ENCODE results near the gene GNE. TPM values are rescaled to one million over a fixed set of nuclear protein-coding genes. Genes with fewer than 3 reads are reported as not detected.

GNE gene
- total and polyA plus RNA-seq, 9 of the 15 experiments (the other 6 are each of a cell fraction or from before 2014, with no cell fraction given), result 5.1 to 18.6 (median 12.0) TPM

- TF ChIP-seq CLOCK (CRISPR knock-in tag; IDR thresholded peaks at IDR 0.05; ENCODE audit: borderline replicate concordance) (no peak), TAL1 (IDR thresholded peaks at IDR 0.05) (no peak), NEUROD1 (IDR thresholded peaks at IDR 0.05; ENCODE audit: borderline replicate concordance, low read depth, low read length, partially characterized antibody) (no peak)
These were observed 6.6 kb upstream of the GNE start (continued) for GRCh38 chr9:36264896-36265295.

GRCh38 chr9:36263683-36264082, 5.4 kb upstream of the GNE start:
- DNase-seq (ENCODE audit: extremely low read depth in 1 of 4, low spot score in 3 of 4) (no peak), ATAC-seq (no peak), FAIRE-seq (no peak)
- in situ Hi-C loops (cut with MboI), result no loop called here
- Histone ChIP-seq H3K27ac (ENCODE audit: extremely low read depth, low read depth, low read length) (no peak overlapping the region), H3K4me1 (replicated peaks in 1 of 2; ENCODE audit: control insufficient read depth in 2 of 2, insufficient read depth in 2 of 2, low read length in 2 of 2) (no peaks in the 10 kb centered on the region; a peak in 1 of 5 replicates), H3K4me3 (no peak overlapping the region), H3K9me1 (ENCODE audit: control insufficient read depth, insufficient read depth, low read length) (no peaks in the 10 kb centered on the region), H4K20me1 (replicated peaks; ENCODE audit: control insufficient read depth, insufficient read depth, low read length) (no peaks in the 10 kb centered on the region), H2AFZ (ENCODE audit: low read depth, low read length) (no peak overlapping the region), H3K4me2 (ENCODE audit: insufficient read depth, low read length) (no peak overlapping the region), H3K9ac (ENCODE audit: insufficient read depth in 1 of 2, low read depth in 2 of 2, low read length in 2 of 2) (no peak overlapping the region), H3K79me2 (ENCODE audit: control insufficient read depth, insufficient read depth, low read length) (peaks cover 4% of the 10 kb centered on the region; the same call in 1 of the 3 replicates), H3K27me3 (ENCODE audit: control insufficient read depth in 2 of 2, insufficient read depth in 2 of 2, low read length in 2 of 2) (no peaks in the 10 kb centered on the region), H3K36me3 (ENCODE audit: control insufficient read depth, insufficient read depth, low read length) (no peaks in the 10 kb centered on the region), H3K9me3 (replicated peaks; ENCODE audit: control insufficient read depth, insufficient read depth, low read depth, low read length) (no peaks in the 10 kb centered on the region)
- no TSS peak for BruUV-seq (replicated peaks)
- intact Hi-C loops (cut with micrococcal nuclease), result no loop called here
- 33% methylated on average over 2 of the region's 2 CpGs for WGBS (ENCODE audit: insufficient coverage, low coverage, missing lambda C conversion rate)
- CTCF ChIA-PET (ENCODE audit: low intra/inter-chr PET ratio), result no interaction called here
- TF ChIP-seq FOSL1 (tag; conservative IDR thresholded peaks at IDR 0.05) (no peak), ZNF785 (CRISPR knock-in tag; IDR thresholded peaks at IDR 0.05) (no peak), ARNT (IDR thresholded peaks at IDR 0.05) (no peak), GTF2B (IDR thresholded peaks at IDR 0.05; ENCODE audit: extremely low read depth, insufficient read length) (no peak), PHB2 (IDR thresholded peaks at IDR 0.05; ENCODE audit: low read depth) (no peak), TCFL5 (CRISPR knock-in tag; conservative IDR thresholded peaks at IDR 0.05) (no peak), THAP12 (CRISPR knock-in tag; IDR thresholded peaks at IDR 0.05) (no peak)
- POLR2A ChIA-PET, result interaction anchor here (1.1 kb wide), 1 partner anchor 70 kb away, joined by 4 read pairs; no protein-coding TSS in a partner anchor

Data from K562 (cell line).